ENCODE data around the gene GABRG3.

DNA sequence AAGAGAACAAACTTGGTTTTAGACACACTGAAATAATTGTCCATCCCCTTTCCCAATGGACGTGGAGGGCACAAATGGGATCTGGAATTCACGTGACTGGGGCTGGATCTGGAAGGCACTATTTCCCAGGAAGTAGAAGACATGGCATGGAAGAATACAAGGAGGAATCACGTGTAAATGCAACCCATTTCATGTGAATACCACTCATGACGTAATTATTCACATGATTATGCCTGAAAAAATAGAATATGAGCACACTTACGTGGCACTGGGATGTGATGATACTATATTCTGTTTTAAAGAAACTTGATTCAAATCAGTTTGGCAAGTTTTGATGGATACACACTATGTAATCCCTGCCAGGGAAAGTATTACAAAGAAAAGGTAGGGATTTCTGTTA is 477.3 kb downstream of the GABRG3 start:
- TF ChIP-seq YY2 (tag by site-specific recombination; IDR thresholded peaks at IDR 0.05) (no peak), ZNF341 (tag by site-specific recombination; IDR thresholded peaks at IDR 0.05; ENCODE audit: low read depth) (no peak), ZNF837 (tag by site-specific recombination; IDR thresholded peaks at IDR 0.05) (no peak), ZNF514 (tag by site-specific recombination; IDR thresholded peaks at IDR 0.05) (no peak), ZNF239 (tag by site-specific recombination; IDR thresholded peaks at IDR 0.05) (no peak)
